Activated T-cell treated with anti-CD3 and anti-CD28 coated beads, Interleukin-2, amount 50 U/mL, for 24 hours (primary cell): ENCODE results near the gene CHRNB4.
"Not testable (repeated sequence)": the region's sequence is repeated elsewhere in the genome, so short reads cannot be mapped to it uniquely, and the experiment has no call there.

Source experiments
- DNase-seq: peaks from one replicate; pipeline ENCODE4 v3.0.0-alpha.2; 2020
- H3K27ac Mint-ChIP-seq: 2 replicates; pipeline ENCODE4 v1.8.0; 2020; ENCODE audit warnings: mild to moderate bottlenecking, mixed read lengths
- H3K27me3 Mint-ChIP-seq: 2 replicates; pipeline ENCODE4 v1.8.0; 2020; ENCODE audit warnings: mixed read lengths
- H3K36me3 Mint-ChIP-seq: 2 replicates; pipeline ENCODE4 v1.8.0; 2020; ENCODE audit warnings: low read depth, mixed read lengths
- H3K4me1 Mint-ChIP-seq: 2 replicates; pipeline ENCODE4 v1.8.0; 2020; ENCODE audit warnings: low read depth, mixed read lengths
- H3K4me3 Mint-ChIP-seq: 2 replicates; pipeline ENCODE4 v1.8.0; 2020; ENCODE audit warnings: mild to moderate bottlenecking, moderate library complexity, mixed read lengths
- H3K9me3 Mint-ChIP-seq: 2 replicates; pipeline ENCODE4 v1.8.0; 2020; ENCODE audit warnings: mixed read lengths

CHRNB4 gene

DNA sequence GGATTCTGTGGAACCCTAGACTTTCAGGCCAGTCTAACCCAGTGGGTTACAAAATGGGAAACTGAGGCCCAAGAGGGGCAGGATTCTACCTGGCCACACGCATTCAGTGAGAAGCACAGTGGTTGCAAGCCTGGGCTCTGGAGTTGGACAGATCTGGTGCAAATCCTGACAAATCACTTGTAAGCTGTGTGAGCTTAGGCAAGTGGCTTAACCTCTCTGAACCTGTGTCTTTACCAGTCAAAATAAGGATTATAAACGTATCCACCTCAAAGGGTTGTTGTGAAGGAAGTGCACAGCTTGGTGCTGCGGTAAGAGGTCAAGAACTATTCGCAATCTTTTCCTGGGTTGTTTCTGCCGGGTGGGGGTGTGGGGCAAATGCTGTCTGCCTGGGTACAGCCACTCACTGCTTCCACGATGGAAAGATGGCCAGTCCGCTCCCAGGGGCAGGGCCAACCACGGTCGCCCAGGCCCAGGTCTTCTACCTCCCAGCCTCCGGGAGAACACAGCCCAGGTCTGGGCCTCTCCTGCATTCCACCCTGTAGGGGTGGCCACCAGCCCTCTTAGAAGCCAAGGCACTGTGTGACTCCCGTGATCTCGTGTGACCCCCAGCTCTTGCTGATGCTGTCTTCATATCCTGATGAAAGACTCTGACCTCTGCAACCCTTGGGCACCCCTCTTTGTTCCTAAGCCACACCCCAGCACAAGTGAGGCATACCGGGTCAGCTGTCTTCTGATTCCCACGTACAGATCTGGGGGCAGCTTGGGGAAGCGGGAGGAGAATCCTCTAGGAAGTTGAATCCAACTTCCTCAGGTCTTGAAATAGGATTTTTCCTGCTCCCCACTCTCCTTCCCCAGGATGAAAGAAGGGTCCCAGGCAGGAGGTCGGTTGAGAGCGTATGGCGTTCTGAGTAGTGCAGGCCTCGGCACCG is 21.7 kb downstream of the CHRNB4 start:
- peaks cover 50% of the 10 kb centered on the region for H3K27me3 Mint-ChIP-seq
- H3K9me3 Mint-ChIP-seq, result no peaks in the 10 kb centered on the region
- H3K27ac Mint-ChIP-seq, result no peak overlapping the region
- peak; percentile 23 for DNase-seq
- H3K4me3 Mint-ChIP-seq, result no peak overlapping the region
- H3K36me3 Mint-ChIP-seq, result no peaks in the 10 kb centered on the region
- peaks cover 9% of the 10 kb centered on the region for H3K4me1 Mint-ChIP-seq

GRCh38 chr15:78618490-78618934 is 22.5 kb downstream of the CHRNB4 start:
- Mint-ChIP-seq H3K36me3 (no peaks in the 10 kb centered on the region), H3K4me3 (no peak overlapping the region), H3K27ac (no peak overlapping the region), H3K4me1 (peaks cover 9% of the 10 kb centered on the region), H3K27me3 (peaks cover 44% of the 10 kb centered on the region), H3K9me3 (no peaks in the 10 kb centered on the region)
- DNase-seq, result peak; percentile 80

DNA sequence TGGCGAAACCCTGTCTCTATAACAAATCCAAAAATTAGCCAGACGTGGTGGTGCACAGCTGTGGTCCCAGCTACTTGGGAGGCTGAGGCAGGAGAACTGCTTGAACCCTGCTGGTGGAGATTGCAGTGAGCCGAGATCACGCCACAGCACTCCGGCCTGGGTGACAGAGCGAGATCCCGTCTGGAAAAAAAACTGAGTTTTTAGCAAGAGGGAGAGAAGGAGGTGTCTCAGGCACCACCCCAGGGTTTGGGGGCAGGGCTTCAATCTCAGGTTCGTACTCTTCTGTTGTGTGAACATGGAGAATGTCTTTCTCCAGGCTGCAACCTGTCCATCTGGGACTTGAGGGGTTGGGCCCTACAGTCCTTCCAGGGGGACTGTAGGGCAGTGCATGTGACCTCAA is 22.9 kb downstream of the CHRNB4 start:
- no peak overlapping the region for H3K27ac Mint-ChIP-seq
- H3K4me3 Mint-ChIP-seq, result no peak overlapping the region
- peaks cover 40% of the 10 kb centered on the region for H3K27me3 Mint-ChIP-seq
- H3K4me1 Mint-ChIP-seq, result peaks cover 9% of the 10 kb centered on the region
- H3K9me3 Mint-ChIP-seq, result no peaks in the 10 kb centered on the region
- no peaks in the 10 kb centered on the region for H3K36me3 Mint-ChIP-seq
- no peak for DNase-seq

- peaks cover 36% of the 10 kb centered on the region for H3K27me3 Mint-ChIP-seq
- H3K4me3 Mint-ChIP-seq, result no peak overlapping the region
- H3K27ac Mint-ChIP-seq, result no peak overlapping the region
- no peaks in the 10 kb centered on the region for H3K9me3 Mint-ChIP-seq
- H3K4me1 Mint-ChIP-seq, result peaks cover 9% of the 10 kb centered on the region
- DNase-seq, result peak; percentile 13
- no peaks in the 10 kb centered on the region for H3K36me3 Mint-ChIP-seq
Measured at GRCh38 chr15:78617516-78617915, 23.5 kb downstream of the CHRNB4 start.

GRCh38 chr15:78617076-78617475 is 23.9 kb downstream of the CHRNB4 start:
- H3K4me1 Mint-ChIP-seq, result peaks cover 9% of the 10 kb centered on the region
- no peaks in the 10 kb centered on the region for H3K9me3 Mint-ChIP-seq

GRCh38 chr15:78616506-78616905 is 24.5 kb downstream of the CHRNB4 start:
- H3K27me3 Mint-ChIP-seq, result peaks cover 26% of the 10 kb centered on the region
- no peak overlapping the region for H3K27ac Mint-ChIP-seq
- H3K36me3 Mint-ChIP-seq, result no peaks in the 10 kb centered on the region
- H3K4me3 Mint-ChIP-seq, result no peak overlapping the region
- H3K4me1 Mint-ChIP-seq, result peaks cover 9% of the 10 kb centered on the region
- H3K9me3 Mint-ChIP-seq, result no peaks in the 10 kb centered on the region
- DNase-seq, result peak; percentile 6

More at GRCh38 chr15:78617076-78617475, 23.9 kb downstream of the CHRNB4 start:
- DNase-seq, result peak; percentile 18
- Mint-ChIP-seq H3K36me3 (no peaks in the 10 kb centered on the region), H3K27me3 (peaks cover 31% of the 10 kb centered on the region), H3K4me3 (no peak overlapping the region), H3K27ac (no peak overlapping the region)

DNA sequence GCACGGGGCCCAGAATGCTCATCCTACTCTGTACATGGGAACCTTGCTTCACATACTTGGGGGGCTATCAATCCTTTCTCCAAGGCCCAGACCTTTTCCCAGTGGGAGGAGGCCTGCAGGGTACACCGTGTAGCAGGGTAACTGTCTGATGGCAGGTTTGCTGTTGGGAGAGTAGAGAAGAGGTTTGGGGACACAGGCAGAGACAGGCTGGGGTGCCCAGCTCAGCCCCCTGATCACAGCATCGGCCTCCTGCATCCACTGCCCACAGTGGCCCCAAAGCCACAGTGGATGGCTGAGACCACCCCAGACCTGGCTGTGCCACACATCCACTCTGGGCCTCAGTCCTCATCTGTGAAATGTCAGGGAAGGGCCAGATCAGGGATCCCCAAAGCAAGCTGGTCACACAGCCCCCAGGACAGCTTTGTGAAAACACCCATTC is 25.8 kb downstream of the CHRNB4 start:
- Mint-ChIP-seq H3K36me3 (no peaks in the 10 kb centered on the region), H3K9me3 (no peaks in the 10 kb centered on the region), H3K4me1 (peaks cover 9% of the 10 kb centered on the region), H3K27ac (no peak overlapping the region), H3K4me3 (no peak overlapping the region), H3K27me3 (peaks cover 19% of the 10 kb centered on the region)
- peak; percentile 16 for DNase-seq

DNA sequence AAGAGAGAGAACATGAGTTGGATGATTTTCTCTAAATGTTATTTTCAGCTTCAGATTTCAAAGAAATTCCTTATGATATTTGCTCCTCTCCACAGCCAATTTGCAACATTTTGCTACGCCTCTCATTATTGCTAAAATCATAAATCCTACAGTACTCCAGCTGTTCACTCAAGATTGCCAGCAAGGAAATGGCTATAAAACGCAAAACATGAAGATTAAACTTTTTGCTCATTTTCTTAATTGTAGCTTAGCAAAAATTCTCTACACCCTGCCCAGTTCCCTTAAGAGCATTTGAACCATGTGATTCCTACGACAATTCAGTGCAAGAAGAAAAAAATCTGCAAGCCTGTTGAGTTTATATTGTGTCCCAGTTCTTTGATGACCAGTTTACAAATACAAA is 27.0 kb downstream of the CHRNB4 start:
- no peak overlapping the region for H3K4me3 Mint-ChIP-seq
- no peaks in the 10 kb centered on the region for H3K36me3 Mint-ChIP-seq
- peaks cover 4% of the 10 kb centered on the region for H3K4me1 Mint-ChIP-seq
- no peaks in the 10 kb centered on the region for H3K9me3 Mint-ChIP-seq
- no peak overlapping the region for H3K27ac Mint-ChIP-seq
- H3K27me3 Mint-ChIP-seq, result peaks cover 8% of the 10 kb centered on the region
- DNase-seq, result no peak

DNA sequence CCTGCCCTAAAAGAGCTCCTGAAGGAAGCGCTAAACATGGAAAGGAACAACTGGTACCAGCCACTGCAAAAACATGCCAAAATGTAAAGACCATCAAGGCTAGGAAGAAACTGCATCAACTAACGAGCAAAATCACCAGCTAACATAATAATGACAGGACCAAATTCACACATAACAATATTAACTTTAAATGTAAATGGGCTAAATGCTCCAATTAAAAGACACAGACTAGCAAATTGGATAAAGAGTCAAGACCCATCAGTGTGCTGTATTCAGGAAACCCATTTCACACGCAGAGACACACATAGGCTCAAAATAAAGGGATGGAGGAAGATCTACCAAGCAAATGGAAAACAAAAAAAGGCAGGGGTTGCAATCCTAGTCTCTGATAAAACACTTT is 31.5 kb downstream of the CHRNB4 start:
- not testable (repeated sequence) for H3K27me3 Mint-ChIP-seq, H3K4me1 Mint-ChIP-seq, DNase-seq, H3K9me3 Mint-ChIP-seq, H3K4me3 Mint-ChIP-seq, H3K36me3 Mint-ChIP-seq, H3K27ac Mint-ChIP-seq

GRCh38 chr15:78605680-78606079 is 35.3 kb downstream of the CHRNB4 start:
- no peak for DNase-seq
- peaks cover 29% of the 10 kb centered on the region for H3K27me3 Mint-ChIP-seq
- H3K27ac Mint-ChIP-seq, result no peak overlapping the region
- H3K4me3 Mint-ChIP-seq, result no peak overlapping the region
- no peaks in the 10 kb centered on the region for H3K36me3 Mint-ChIP-seq
- no peaks in the 10 kb centered on the region for H3K9me3 Mint-ChIP-seq
- no peaks in the 10 kb centered on the region for H3K4me1 Mint-ChIP-seq

DNA sequence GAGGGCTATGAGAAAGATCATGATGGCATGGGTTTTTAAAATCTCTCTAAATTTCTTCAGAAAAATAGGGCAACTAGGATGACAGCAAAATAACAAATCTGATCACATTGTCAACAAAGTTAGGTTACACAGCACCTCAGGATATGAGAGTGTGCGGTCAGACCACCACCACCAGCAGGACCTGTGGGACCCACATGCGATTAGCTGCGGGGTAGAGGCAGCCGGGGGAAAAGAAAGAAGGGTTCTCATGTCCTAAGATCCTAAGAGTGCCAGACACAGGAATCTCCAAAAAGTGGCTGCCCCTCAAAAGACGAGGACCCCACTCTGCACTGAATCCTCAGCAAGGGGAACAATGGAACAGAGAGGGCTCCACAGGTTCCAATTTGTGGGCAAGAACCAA is 35.8 kb downstream of the CHRNB4 start:
- Mint-ChIP-seq H3K27ac (no peak overlapping the region), H3K36me3 (no peaks in the 10 kb centered on the region), H3K9me3 (no peaks in the 10 kb centered on the region), H3K27me3 (peaks cover 29% of the 10 kb centered on the region), H3K4me1 (no peaks in the 10 kb centered on the region), H3K4me3 (no peak overlapping the region)
- DNase-seq, result no peak

DNA sequence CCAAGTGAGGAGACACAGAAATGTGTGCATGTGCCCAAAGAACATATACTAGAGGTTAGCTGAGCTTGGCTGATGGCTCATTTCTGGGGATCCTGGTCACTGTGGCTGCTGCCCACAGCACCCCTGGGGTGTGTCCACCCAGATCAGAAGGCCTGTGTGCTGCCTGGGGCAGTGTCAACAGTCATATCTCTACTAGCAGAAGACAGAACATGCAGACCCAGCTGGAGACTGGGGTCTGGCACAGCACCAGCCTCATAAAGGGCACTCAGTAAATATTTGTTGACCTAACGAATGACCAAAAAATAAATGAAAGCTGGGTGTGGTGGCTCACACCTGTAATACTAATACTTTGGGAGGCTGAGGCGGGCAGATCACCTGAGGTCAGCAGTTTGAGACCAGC is 36.6 kb downstream of the CHRNB4 start:
- H3K36me3 Mint-ChIP-seq, result no peaks in the 10 kb centered on the region
- H3K27me3 Mint-ChIP-seq, result peaks cover 29% of the 10 kb centered on the region
- H3K27ac Mint-ChIP-seq, result no peak overlapping the region
- H3K9me3 Mint-ChIP-seq, result no peaks in the 10 kb centered on the region
- H3K4me1 Mint-ChIP-seq, result no peaks in the 10 kb centered on the region
- no peak overlapping the region for H3K4me3 Mint-ChIP-seq
- no peak for DNase-seq

DNA sequence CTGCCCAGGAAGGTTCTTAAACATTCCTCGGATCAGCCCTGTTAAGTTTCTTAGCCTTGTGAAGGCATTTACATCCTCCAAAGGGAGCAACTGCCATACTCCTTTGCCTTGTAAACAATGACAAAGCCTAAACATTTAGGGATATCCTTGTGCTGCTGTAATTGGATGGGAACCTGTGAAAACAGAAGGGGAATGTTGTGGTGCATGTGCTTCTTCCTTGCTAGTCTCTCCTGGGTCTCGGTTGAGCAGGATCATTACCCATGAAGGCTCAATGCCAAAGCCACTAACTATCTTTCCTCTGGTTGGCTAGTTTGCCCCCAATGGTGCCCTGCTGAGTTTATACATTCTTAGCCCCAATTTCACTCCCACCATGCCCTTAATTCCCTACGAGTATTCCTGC is 37.5 kb downstream of the CHRNB4 start:
- no peaks in the 10 kb centered on the region for H3K4me1 Mint-ChIP-seq
- no peak for DNase-seq
- no peaks in the 10 kb centered on the region for H3K36me3 Mint-ChIP-seq
- H3K27me3 Mint-ChIP-seq, result peaks cover 29% of the 10 kb centered on the region
- no peaks in the 10 kb centered on the region for H3K9me3 Mint-ChIP-seq
- H3K27ac Mint-ChIP-seq, result no peak overlapping the region
- no peak overlapping the region for H3K4me3 Mint-ChIP-seq

DNA sequence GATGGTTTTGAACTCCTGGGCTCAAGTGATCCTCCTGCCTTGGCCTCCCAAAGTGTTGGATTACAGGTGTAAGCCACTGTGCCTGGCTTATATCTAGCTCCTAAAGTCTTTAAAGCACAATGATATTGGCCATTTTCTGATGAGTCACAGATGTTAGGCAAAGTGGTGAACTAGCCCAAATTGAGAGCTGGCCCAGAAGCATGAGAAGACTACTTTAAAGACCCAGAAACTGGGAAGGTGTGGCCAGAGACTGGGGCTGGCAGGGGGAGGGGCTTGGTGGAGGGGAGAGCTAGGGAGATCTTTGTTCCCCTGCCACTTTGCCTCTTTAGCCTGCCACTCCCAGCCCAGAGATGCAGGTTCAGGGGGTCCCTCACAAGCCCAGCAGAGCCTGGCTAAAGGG is 41.8 kb downstream of the CHRNB4 start:
- Mint-ChIP-seq H3K4me1 (no peaks in the 10 kb centered on the region), H3K4me3 (no peak overlapping the region), H3K36me3 (no peaks in the 10 kb centered on the region), H3K27ac (no peak overlapping the region), H3K9me3 (no peaks in the 10 kb centered on the region), H3K27me3 (peaks cover 20% of the 10 kb centered on the region)
- DNase-seq, result no peak

DNA sequence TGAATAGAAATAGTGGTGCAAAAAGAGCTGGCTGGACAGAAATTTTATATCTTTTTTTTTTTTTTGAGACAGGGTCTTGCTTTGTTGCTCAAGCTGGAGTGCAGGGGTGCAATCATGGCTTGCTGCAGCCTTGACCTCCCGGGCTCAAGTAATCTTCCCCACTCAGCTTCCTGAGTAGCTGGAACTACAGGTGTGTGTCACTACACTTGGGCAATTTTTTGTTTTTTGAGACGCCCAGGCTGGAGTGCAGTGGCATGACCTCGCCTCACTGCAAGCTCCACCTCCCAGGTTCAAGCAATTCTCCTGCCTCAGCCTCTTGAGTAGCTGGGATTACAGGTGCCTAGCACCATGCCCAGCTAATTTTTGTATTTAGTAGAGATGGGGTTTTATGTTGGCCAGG is 42.7 kb downstream of the CHRNB4 start:
- Mint-ChIP-seq H3K27me3 (peaks cover 13% of the 10 kb centered on the region), H3K36me3 (no peaks in the 10 kb centered on the region), H3K27ac (no peak overlapping the region), H3K4me1 (no peaks in the 10 kb centered on the region), H3K4me3 (no peak overlapping the region), H3K9me3 (no peaks in the 10 kb centered on the region)
- no peak for DNase-seq
